ENCODE measurements around the gene PROK2. TPM values are rescaled to one million over a fixed set of nuclear protein-coding genes. Genes with fewer than 3 reads are reported as not detected.

Gene PROK2
- total RNA-seq, 1 experiment from 2014 or later, result 1.4 TPM

DNA sequence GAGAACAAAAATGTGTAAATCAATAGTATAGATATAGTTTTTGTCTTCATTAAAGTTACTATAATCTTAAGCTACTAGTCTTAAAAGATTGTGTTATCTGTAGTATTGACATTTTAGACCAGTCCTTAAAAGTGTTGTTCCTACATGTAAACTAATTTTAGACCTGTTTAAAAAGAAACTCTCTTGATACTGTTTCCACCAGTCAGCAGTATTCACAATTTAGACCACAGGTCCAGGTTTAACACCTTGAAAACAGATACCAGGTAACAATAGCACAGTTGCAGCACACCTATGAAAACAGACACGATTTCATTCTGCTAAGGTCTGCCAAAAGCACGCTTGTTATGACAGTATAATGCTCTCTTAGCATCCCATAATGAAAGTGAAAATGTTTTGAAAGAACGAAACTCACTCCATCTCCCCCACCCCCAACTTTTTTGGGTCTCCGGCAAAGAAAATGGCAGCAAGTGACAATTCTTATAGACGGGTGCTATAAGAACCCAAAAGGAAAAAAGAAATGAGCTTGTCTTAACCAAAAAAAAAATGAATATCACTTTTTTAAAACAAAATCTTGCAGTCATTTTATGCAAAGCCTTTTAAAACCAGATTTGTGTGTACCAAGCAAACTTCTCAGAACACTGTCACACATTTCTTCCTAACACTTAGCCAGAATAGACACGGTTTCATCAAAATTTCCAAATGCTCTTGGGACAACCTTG, 61.3 kb downstream of the PROK2 start:
- no peak overlapping the region for H3K27ac Mint-ChIP-seq
- no peaks in the 10 kb centered on the region for H3K9me3 Mint-ChIP-seq
- Histone ChIP-seq H4K91ac (ENCODE audit: insufficient read length, low read depth, low read length) (no peak overlapping the region), H3T11ph (ENCODE audit: low read length) (no peak overlapping the region), H4K8ac (replicated peaks; ENCODE audit: insufficient read length, low read depth, low read length) (no peak overlapping the region), H2BK120ac (ENCODE audit: low read depth, low read length, poor library complexity, severe bottlenecking) (no peak overlapping the region), H2BK12ac (ENCODE audit: insufficient read length, low read depth, low read length) (no peak overlapping the region), H3K18ac (ENCODE audit: insufficient read length, low read depth, low read length) (no peak overlapping the region), H3K27me3 (ENCODE audit: insufficient read depth, low read length) (peaks cover 6% of the 10 kb centered on the region; the same call in 1 of the 2 replicates), H3K27ac (ENCODE audit: insufficient read length, low read depth, low read length) (no peak overlapping the region), H3K56ac (ENCODE audit: insufficient read length, low read depth, low read length) (no peak overlapping the region), H4K5ac (ENCODE audit: insufficient read length, low read depth, low read length) (no peak overlapping the region), H3K79me1 (ENCODE audit: insufficient read depth, low read depth, low read length, poor library complexity, severe bottlenecking) (no peaks in the 10 kb centered on the region), H3K9ac (ENCODE audit: extremely low read depth, insufficient read length, low read length) (no peak overlapping the region), H3K4me2 (ENCODE audit: insufficient read depth, insufficient read length, low read length) (peak overlapping the region; percentile 69), H2AFZ (ENCODE audit: low read length) (no peak overlapping the region), H3K14ac (ENCODE audit: insufficient read depth, low read length) (no peak overlapping the region), H3K4me1 (ENCODE audit: insufficient read depth, low read length) (no peaks in the 10 kb centered on the region), H3K9me3 (ENCODE audit: control insufficient read depth, low read depth, low read length) (no peaks in the 10 kb centered on the region), H3K23me2 (ENCODE audit: insufficient read length, low read depth, low read length, poor library complexity, severe bottlenecking) (peaks cover 9% of the 10 kb centered on the region), H3K4ac (ENCODE audit: low read depth, low read length) (no peak overlapping the region), H4K20me1 (ENCODE audit: control insufficient read depth, insufficient read depth, insufficient read length) (no peaks in the 10 kb centered on the region), H3K79me2 (ENCODE audit: insufficient read depth, low read length) (no peaks in the 10 kb centered on the region), H2BK15ac (ENCODE audit: low read depth, low read length) (no peak overlapping the region), H2BK5ac (ENCODE audit: insufficient read length, low read length) (no peak overlapping the region), H3K23ac (ENCODE audit: insufficient read length, low read depth, low read length) (no peak overlapping the region), H2BK20ac (ENCODE audit: low read depth, low read length, poor library complexity, severe bottlenecking) (no peak overlapping the region), H2AK5ac (ENCODE audit: insufficient read length, low read length) (no peak overlapping the region)
- H3K27me3 Mint-ChIP-seq (ENCODE audit: low read depth), result peaks cover 40% of the 10 kb centered on the region
- TF ChIP-seq, protein P1, sequence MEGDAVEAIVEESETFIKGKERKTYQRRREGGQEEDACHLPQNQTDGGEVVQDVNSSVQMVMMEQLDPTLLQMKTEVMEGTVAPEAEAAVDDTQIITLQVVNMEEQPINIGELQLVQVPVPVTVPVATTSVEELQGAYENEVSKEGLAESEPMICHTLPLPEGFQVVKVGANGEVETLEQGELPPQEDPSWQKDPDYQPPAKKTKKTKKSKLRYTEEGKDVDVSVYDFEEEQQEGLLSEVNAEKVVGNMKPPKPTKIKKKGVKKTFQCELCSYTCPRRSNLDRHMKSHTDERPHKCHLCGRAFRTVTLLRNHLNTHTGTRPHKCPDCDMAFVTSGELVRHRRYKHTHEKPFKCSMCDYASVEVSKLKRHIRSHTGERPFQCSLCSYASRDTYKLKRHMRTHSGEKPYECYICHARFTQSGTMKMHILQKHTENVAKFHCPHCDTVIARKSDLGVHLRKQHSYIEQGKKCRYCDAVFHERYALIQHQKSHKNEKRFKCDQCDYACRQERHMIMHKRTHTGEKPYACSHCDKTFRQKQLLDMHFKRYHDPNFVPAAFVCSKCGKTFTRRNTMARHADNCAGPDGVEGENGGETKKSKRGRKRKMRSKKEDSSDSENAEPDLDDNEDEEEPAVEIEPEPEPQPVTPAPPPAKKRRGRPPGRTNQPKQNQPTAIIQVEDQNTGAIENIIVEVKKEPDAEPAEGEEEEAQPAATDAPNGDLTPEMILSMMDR (conservative IDR thresholded peaks at IDR 0.05), result no peak
- H3K36me3 Mint-ChIP-seq (ENCODE audit: insufficient read depth in 1 of 3, low read depth in 3 of 3), result 0 out of 7 replicates have a peak, but pooled peaks cover 0 to 4% (median 0%) of the 10 kb centered on the region in 3 experiments
- no peak for DNase-seq
- no CpG with 5 or more reads among the region's 6 CpGs for WGBS (ENCODE audit: extremely low coverage, insufficient read length, low lambda C conversion rate)
- H3K4me1 Mint-ChIP-seq, result peaks cover 16 to 21% of the 10 kb centered on the region in 2 experiments
- H3K4me3 Mint-ChIP-seq, result peak overlapping the region; percentile 73 to 86

All from H9 (cell line).